ENCODE measurements around the gene RORB.

The RORB gene

GRCh38 chr9:74610523-74611061 lies 113.5 kb downstream of the RORB start:
- no peaks in the 10 kb centered on the region for H3K27me3 Mint-ChIP-seq
- no peaks in the 10 kb centered on the region for H3K4me1 Mint-ChIP-seq
- DNase-seq (no peak), ATAC-seq (no peak)
- H3K4me3 Mint-ChIP-seq = no peak overlapping the region
- H3K9me3 Mint-ChIP-seq = no peaks in the 10 kb centered on the region
- no peak overlapping the region for H3K27ac Mint-ChIP-seq

GRCh38 chr9:74630228-74630627 lies 133.1 kb downstream of the RORB start:
- ATAC-seq (no peak), DNase-seq (no peak)
- no peak overlapping the region for H3K4me3 Mint-ChIP-seq
- H3K4me1 Mint-ChIP-seq = no peaks in the 10 kb centered on the region
- H3K27ac Mint-ChIP-seq = no peak overlapping the region
- H3K27me3 Mint-ChIP-seq = peaks cover 9% of the 10 kb centered on the region
- H3K9me3 Mint-ChIP-seq = no peaks in the 10 kb centered on the region

GRCh38 chr9:74639112-74639511 lies 142.0 kb downstream of the RORB start:
- no peaks in the 10 kb centered on the region for H3K4me1 Mint-ChIP-seq
- H3K27me3 Mint-ChIP-seq = no peaks in the 10 kb centered on the region
- DNase-seq = no peak
- no peak overlapping the region for H3K27ac Mint-ChIP-seq
- no peak for ATAC-seq
- H3K4me3 Mint-ChIP-seq = no peak overlapping the region
- H3K9me3 Mint-ChIP-seq = no peaks in the 10 kb centered on the region

GRCh38 chr9:74642376-74642775 lies 145.2 kb downstream of the RORB start:
- ATAC-seq (no peak), DNase-seq (no peak)
- H3K27me3 Mint-ChIP-seq = no peaks in the 10 kb centered on the region
- H3K4me1 Mint-ChIP-seq = no peaks in the 10 kb centered on the region
- no peak overlapping the region for H3K27ac Mint-ChIP-seq
- no peak overlapping the region for H3K4me3 Mint-ChIP-seq
- no peaks in the 10 kb centered on the region for H3K9me3 Mint-ChIP-seq

GRCh38 chr9:74643303-74643923 lies 146.3 kb downstream of the RORB start:
- DNase-seq (no peak), ATAC-seq (no peak)
- Mint-ChIP-seq H3K9me3 (no peaks in the 10 kb centered on the region), H3K27me3 (no peaks in the 10 kb centered on the region), H3K27ac (no peak overlapping the region), H3K4me3 (no peak overlapping the region), H3K4me1 (no peaks in the 10 kb centered on the region)

GRCh38 chr9:74644023-74644422 lies 146.9 kb downstream of the RORB start:
- H3K27me3 Mint-ChIP-seq = no peaks in the 10 kb centered on the region
- DNase-seq = no peak
- no peaks in the 10 kb centered on the region for H3K4me1 Mint-ChIP-seq
- no peak overlapping the region for H3K27ac Mint-ChIP-seq
- H3K4me3 Mint-ChIP-seq = no peak overlapping the region
- no peak for ATAC-seq
- H3K9me3 Mint-ChIP-seq = no peaks in the 10 kb centered on the region

GRCh38 chr9:74645007-74645639 lies 148.0 kb downstream of the RORB start:
- no peak for ATAC-seq

GRCh38 chr9:74653410-74654080 lies 156.4 kb downstream of the RORB start:
- Mint-ChIP-seq H3K27me3 (peaks cover 9% of the 10 kb centered on the region), H3K4me1 (no peaks in the 10 kb centered on the region), H3K9me3 (no peaks in the 10 kb centered on the region), H3K4me3 (no peak overlapping the region), H3K27ac (no peak overlapping the region)
- DNase-seq (no peak), ATAC-seq (no peak)

More at GRCh38 chr9:74645007-74645639, 148.0 kb downstream of the RORB start:
- no peaks in the 10 kb centered on the region for H3K27me3 Mint-ChIP-seq
- H3K27ac Mint-ChIP-seq = no peak overlapping the region
- H3K4me1 Mint-ChIP-seq = no peaks in the 10 kb centered on the region
- H3K4me3 Mint-ChIP-seq = no peak overlapping the region
- no peaks in the 10 kb centered on the region for H3K9me3 Mint-ChIP-seq
- DNase-seq = no peak

GRCh38 chr9:74662674-74663073 lies 165.5 kb downstream of the RORB start:
- ATAC-seq (no peak), DNase-seq (no peak)
- H3K9me3 Mint-ChIP-seq = no peaks in the 10 kb centered on the region
- no peaks in the 10 kb centered on the region for H3K27me3 Mint-ChIP-seq
- no peaks in the 10 kb centered on the region for H3K4me1 Mint-ChIP-seq
- no peak overlapping the region for H3K27ac Mint-ChIP-seq
- H3K4me3 Mint-ChIP-seq = no peak overlapping the region

GRCh38 chr9:74663439-74663838 lies 166.3 kb downstream of the RORB start:
- no peaks in the 10 kb centered on the region for H3K4me1 Mint-ChIP-seq
- ATAC-seq (no peak), DNase-seq (no peak)
- no peak overlapping the region for H3K4me3 Mint-ChIP-seq
- no peaks in the 10 kb centered on the region for H3K9me3 Mint-ChIP-seq
- no peaks in the 10 kb centered on the region for H3K27me3 Mint-ChIP-seq
- peak overlapping the region in 1 of 2 donors; percentile 61 for H3K27ac Mint-ChIP-seq

GRCh38 chr9:74666625-74667316 lies 169.6 kb downstream of the RORB start:
- H3K27me3 Mint-ChIP-seq = no peaks in the 10 kb centered on the region
- DNase-seq (no peak), ATAC-seq (no peak)
- no peak overlapping the region for H3K4me3 Mint-ChIP-seq
- no peaks in the 10 kb centered on the region for H3K9me3 Mint-ChIP-seq
- H3K27ac Mint-ChIP-seq = no peak overlapping the region
- no peaks in the 10 kb centered on the region for H3K4me1 Mint-ChIP-seq

GRCh38 chr9:74672237-74672636 lies 175.1 kb downstream of the RORB start:
- no peaks in the 10 kb centered on the region for H3K4me1 Mint-ChIP-seq
- ATAC-seq = no peak

GRCh38 chr9:74674077-74674476 lies 176.9 kb downstream of the RORB start:
- H3K4me1 Mint-ChIP-seq = no peaks in the 10 kb centered on the region
- H3K4me3 Mint-ChIP-seq = no peak overlapping the region
- no peaks in the 10 kb centered on the region for H3K9me3 Mint-ChIP-seq
- ATAC-seq (no peak), DNase-seq (no peak)
- no peak overlapping the region for H3K27ac Mint-ChIP-seq
- no peaks in the 10 kb centered on the region for H3K27me3 Mint-ChIP-seq

More at GRCh38 chr9:74672237-74672636, 175.1 kb downstream of the RORB start:
- Mint-ChIP-seq H3K27me3 (no peaks in the 10 kb centered on the region), H3K4me3 (no peak overlapping the region), H3K27ac (no peak overlapping the region), H3K9me3 (no peaks in the 10 kb centered on the region)
- no peak for DNase-seq

- DNase-seq (no peak), ATAC-seq (no peak)
- peaks cover 15% of the 10 kb centered on the region for H3K27me3 Mint-ChIP-seq
- no peak overlapping the region for H3K27ac Mint-ChIP-seq
- H3K9me3 Mint-ChIP-seq = no peaks in the 10 kb centered on the region
- H3K4me1 Mint-ChIP-seq = no peaks in the 10 kb centered on the region
- H3K4me3 Mint-ChIP-seq = no peak overlapping the region
Measured at GRCh38 chr9:74681906-74682305, 184.8 kb downstream of the RORB start.

GRCh38 chr9:74683322-74683721 lies 186.2 kb downstream of the RORB start:
- Mint-ChIP-seq H3K4me1 (no peaks in the 10 kb centered on the region), H3K27me3 (peaks cover 19% of the 10 kb centered on the region), H3K4me3 (no peak overlapping the region), H3K9me3 (no peaks in the 10 kb centered on the region), H3K27ac (no peak overlapping the region)
- ATAC-seq (no peak), DNase-seq (no peak)

- H3K4me1 Mint-ChIP-seq = no peaks in the 10 kb centered on the region
- H3K9me3 Mint-ChIP-seq = no peaks in the 10 kb centered on the region
Measured at GRCh38 chr9:74691058-74691457, 193.9 kb downstream of the RORB start.

More at GRCh38 chr9:74691058-74691457, 193.9 kb downstream of the RORB start:
- Mint-ChIP-seq H3K4me3 (no peak overlapping the region), H3K27ac (no peak overlapping the region), H3K27me3 (peaks cover 15% of the 10 kb centered on the region)
- ATAC-seq (no peak), DNase-seq (no peak)

All from stimulated activated naive CD8-positive, alpha-beta T cell treated with anti-CD3 and anti-CD28 coated beads, Interleukin-15, amount 100 ng/mL, for 72 hours (primary cell).